Activated CD4-positive, alpha-beta T cell treated with anti-CD3 and anti-CD28 coated beads, Interleukin-2, Interleukin-4, amounts not matched to agents 100 ng/mL and 50 ng/mL, durations not matched to agents 16 hours and 8 hours (primary cell): Measurements from ENCODE around the gene XYLT1.
"Not testable (repeated sequence)": the region's sequence is repeated elsewhere in the genome, so short reads cannot be mapped to it uniquely, and the experiment has no call there.

Experiments used
- DNase-seq: peaks from one replicate; pipeline ENCODE4 v3.0.0-alpha.2; 2020; ENCODE audit warnings: low spot score

The XYLT1 gene

GRCh38 chr16:17307504-17307903 is 163.3 kb downstream of the XYLT1 start:
- no peak for DNase-seq

GRCh38 chr16:17306745-17307144 is 164.0 kb downstream of the XYLT1 start:
- no peak for DNase-seq

GRCh38 chr16:17306211-17306610 is 164.5 kb downstream of the XYLT1 start:
- DNase-seq = not testable (repeated sequence)

- DNase-seq = no peak
These were observed 165.1 kb downstream of the XYLT1 start for GRCh38 chr16:17305694-17306093.

- no peak for DNase-seq
These were observed 166.2 kb downstream of the XYLT1 start for GRCh38 chr16:17304491-17305119.

GRCh38 chr16:17304106-17304490 is 166.7 kb downstream of the XYLT1 start:
- DNase-seq = no peak

- no peak for DNase-seq
These were observed 167.7 kb downstream of the XYLT1 start for GRCh38 chr16:17303101-17303500.

GRCh38 chr16:17302620-17303019 is 168.1 kb downstream of the XYLT1 start:
- no peak for DNase-seq

GRCh38 chr16:17302214-17302613 is 168.5 kb downstream of the XYLT1 start:
- no peak for DNase-seq

GRCh38 chr16:17301593-17302135 is 169.1 kb downstream of the XYLT1 start:
- no peak for DNase-seq

GRCh38 chr16:17301184-17301583 is 169.6 kb downstream of the XYLT1 start:
- DNase-seq = no peak

GRCh38 chr16:17299790-17300189 is 171.0 kb downstream of the XYLT1 start:
- no peak for DNase-seq

GRCh38 chr16:17298238-17298637 is 172.5 kb downstream of the XYLT1 start:
- no peak for DNase-seq

GRCh38 chr16:17296431-17296830 is 174.3 kb downstream of the XYLT1 start:
- no peak for DNase-seq

GRCh38 chr16:17295948-17296347 is 174.8 kb downstream of the XYLT1 start:
- DNase-seq = no peak

GRCh38 chr16:17294856-17295255 is 175.9 kb downstream of the XYLT1 start:
- no peak for DNase-seq

GRCh38 chr16:17293813-17294558 is 176.8 kb downstream of the XYLT1 start:
- DNase-seq = no peak

- no peak for DNase-seq
These were observed 179.5 kb downstream of the XYLT1 start for GRCh38 chr16:17291289-17291688.

GRCh38 chr16:17289674-17290635 is 180.8 kb downstream of the XYLT1 start:
- DNase-seq = no peak

GRCh38 chr16:17289050-17289449 is 181.7 kb downstream of the XYLT1 start:
- DNase-seq = no peak

- no peak for DNase-seq
These were observed 183.5 kb downstream of the XYLT1 start for GRCh38 chr16:17287166-17287800.

GRCh38 chr16:17286443-17286842 is 184.3 kb downstream of the XYLT1 start:
- DNase-seq = no peak
